KMS-11 (cell line): ENCODE measurements around the gene HNRNPCL1.
"Not testable (repeated sequence)": the region's sequence is repeated elsewhere in the genome, so short reads cannot be mapped to it uniquely, and the experiment has no call there.

ENCODE experiments used
- H2AFZ ChIP-seq: fragments of 200-600 bp; sonication (generic); 2 replicates; pipeline ENCODE4 v1.6.1; 2016; ENCODE audit warnings: antibody characterized with exemption, mixed run types, low read depth
- H3K27ac ChIP-seq: fragments of 200-600 bp; sonication (generic); 2 replicates; pipeline ENCODE4 v1.6.1; 2016; ENCODE audit warnings: mild to moderate bottlenecking, mixed run types
- H3K27me3 ChIP-seq: fragments of 200-600 bp; sonication (generic); 2 replicates; pipeline ENCODE4 v1.6.1; 2017; ENCODE audit warnings: mild to moderate bottlenecking, low read depth, mixed run types, moderate library complexity; ENCODE audit not compliant: insufficient read depth
- H3K36me3 ChIP-seq: fragments of 200-600 bp; sonication (generic); 2 replicates; pipeline ENCODE4 v1.6.1; 2017; ENCODE audit warnings: mild to moderate bottlenecking, mixed run types; ENCODE audit not compliant: insufficient read depth
- H3K4me1 ChIP-seq: fragments of 200-600 bp; sonication (generic); 2 replicates; pipeline ENCODE4 v1.6.1; 2016; ENCODE audit warnings: mild to moderate bottlenecking, low read depth, mixed run types; ENCODE audit not compliant: poor library complexity, severe bottlenecking
- H3K4me2 ChIP-seq: fragments of 200-600 bp; sonication (generic); 2 replicates; pipeline ENCODE4 v1.7.0; 2016; ENCODE audit warnings: mild to moderate bottlenecking, mixed run types
- H3K4me3 ChIP-seq: fragments of 200-600 bp; sonication (generic); IDR thresholded peaks from 2 replicates; pipeline ENCODE4 v1.6.1; 2017; ENCODE audit warnings: low read depth, low read length, mixed read lengths; ENCODE audit not compliant: insufficient read depth
- H3K79me2 ChIP-seq: fragments of 200-600 bp; sonication (generic); 2 replicates; pipeline ENCODE4 v1.6.1; 2016; ENCODE audit warnings: low read depth, mixed run types; ENCODE audit not compliant: insufficient read depth
- H3K9ac ChIP-seq: fragments of 200-600 bp; sonication (generic); 2 replicates; pipeline ENCODE4 v1.6.1; 2016; ENCODE audit warnings: mild to moderate bottlenecking, mixed run types
- H4K20me1 ChIP-seq: fragments of 200-600 bp; sonication (generic); 2 replicates; pipeline ENCODE4 v1.6.1; 2016; ENCODE audit warnings: mild to moderate bottlenecking, mixed run types; ENCODE audit not compliant: insufficient read depth
- TF ChIP-seq, protein P1 (sequence below): fragments of 200-600 bp; sonication (generic); conservative IDR thresholded peaks from 2 replicates; pipeline ENCODE4 v1.6.1; 2017; ENCODE audit warnings: low read depth, mild to moderate bottlenecking, antibody characterized with exemption, low read length, moderate library complexity, mixed read lengths

The HNRNPCL1 gene

DNA sequence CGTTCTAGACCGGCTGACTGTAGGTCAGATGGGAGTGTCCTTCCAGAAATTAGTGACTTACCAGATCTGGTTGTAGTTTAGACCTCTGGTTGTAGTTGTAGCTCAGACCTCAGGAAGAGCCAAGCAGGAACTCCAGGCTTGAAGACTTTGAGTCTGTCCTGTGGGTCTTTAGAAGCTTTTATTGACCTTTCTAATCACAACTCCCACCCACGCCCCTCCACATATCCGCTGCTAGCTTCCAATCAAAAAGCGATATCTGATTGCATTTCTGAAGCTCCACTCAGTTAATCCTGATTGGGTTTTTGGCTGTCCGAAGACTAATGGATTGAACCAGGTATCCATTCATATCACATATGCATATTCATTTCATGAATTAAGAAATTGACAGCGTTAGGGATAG lies at the start of gene HNRNPCL1:
Gene HNRNPCL1 (minus strand): TSS at position 101 of the 400 bp plus-strand sequence. CDS start 431 bp downstream, outside the sequence.
- not testable (repeated sequence) for H3K27ac ChIP-seq, H3K4me1 ChIP-seq, H3K36me3 ChIP-seq, H3K4me3 ChIP-seq, H3K27me3 ChIP-seq, H3K4me2 ChIP-seq, H2AFZ ChIP-seq, H3K79me2 ChIP-seq, H4K20me1 ChIP-seq, H3K9ac ChIP-seq

DNA sequence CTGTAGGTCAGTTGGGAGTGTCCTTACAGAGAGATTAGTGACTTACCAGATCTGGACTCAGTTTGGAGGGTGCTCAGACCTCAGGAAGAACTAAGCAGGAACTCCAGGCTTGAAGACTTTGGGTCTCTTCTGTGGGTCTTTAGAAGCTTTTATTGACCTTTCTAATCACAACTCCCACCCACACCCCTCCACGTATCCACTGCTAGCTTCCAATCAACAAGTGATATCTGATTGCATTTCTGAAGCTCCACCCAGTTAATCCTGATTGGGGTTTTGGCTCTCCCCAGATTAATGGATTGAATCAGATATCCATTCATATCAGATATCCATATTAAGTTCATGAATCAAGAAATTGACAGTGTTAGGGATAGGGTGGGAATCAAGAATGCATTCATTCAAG lies 49.6 kb upstream of the HNRNPCL1 start, which contains the start of gene PRAMEF10:
Gene PRAMEF10 (minus strand): TSS at position 101 of the 400 bp plus-strand sequence. CDS start 2,423 bp downstream, outside the sequence.
- H3K27me3 ChIP-seq, H3K9ac ChIP-seq, H3K4me2 ChIP-seq, H3K27ac ChIP-seq, H3K36me3 ChIP-seq, H2AFZ ChIP-seq, H3K79me2 ChIP-seq, H4K20me1 ChIP-seq, H3K4me1 ChIP-seq, H3K4me3 ChIP-seq: not testable (repeated sequence)

DNA sequence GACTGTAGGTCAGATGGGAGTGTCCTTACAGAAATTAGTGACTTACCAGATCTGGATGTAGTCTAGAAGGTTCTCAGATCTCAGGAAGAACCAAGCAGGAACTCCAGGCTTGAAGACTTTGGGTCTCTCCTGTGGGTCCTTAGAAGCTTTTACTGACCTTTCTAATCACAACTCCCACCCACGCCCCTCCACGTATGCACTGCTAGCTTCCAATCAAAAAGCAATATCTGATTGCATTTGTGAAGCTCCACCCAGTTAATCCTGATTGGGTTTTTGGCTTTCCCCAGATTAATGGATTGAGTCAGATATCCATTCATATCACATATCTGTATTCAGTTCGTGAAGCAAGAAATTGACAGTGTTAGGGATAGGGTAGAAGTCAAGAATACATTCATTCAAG lies 37.6 kb upstream of the HNRNPCL1 start, which contains the start of gene PRAMEF4:
Gene PRAMEF4 (minus strand): TSS at position 101 of the 400 bp plus-strand sequence. CDS start 2,807 bp downstream, outside the sequence.
- not testable (repeated sequence) for H3K79me2 ChIP-seq, H3K9ac ChIP-seq, H3K4me3 ChIP-seq, H3K27ac ChIP-seq, H3K27me3 ChIP-seq, H3K4me1 ChIP-seq, H2AFZ ChIP-seq, H4K20me1 ChIP-seq, H3K4me2 ChIP-seq, H3K36me3 ChIP-seq

DNA sequence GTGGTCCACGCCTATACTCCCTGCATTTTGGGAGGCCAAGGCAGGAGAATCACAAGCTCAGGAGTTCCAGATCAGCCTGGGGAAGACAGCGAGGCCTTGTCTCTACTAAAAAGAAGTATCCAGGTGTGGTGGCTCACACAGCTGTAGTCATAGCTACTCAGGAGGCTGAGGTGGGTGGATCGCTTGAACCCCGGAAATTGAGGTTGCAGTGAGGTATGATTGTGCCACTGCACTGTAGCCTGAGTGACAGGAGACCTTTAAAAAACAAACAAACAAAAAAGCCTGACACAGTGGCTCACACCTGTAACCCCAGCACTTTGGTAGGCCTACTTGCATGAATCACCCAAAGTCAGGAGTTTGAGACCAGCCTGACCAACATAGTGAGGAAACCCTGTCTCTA lies 29.9 kb upstream of the HNRNPCL1 start:
- not testable (repeated sequence) for H3K27ac ChIP-seq, H3K9ac ChIP-seq, H3K27me3 ChIP-seq, H2AFZ ChIP-seq, H3K4me1 ChIP-seq, H3K4me3 ChIP-seq, H3K79me2 ChIP-seq, H4K20me1 ChIP-seq, H3K4me2 ChIP-seq, H3K36me3 ChIP-seq

DNA sequence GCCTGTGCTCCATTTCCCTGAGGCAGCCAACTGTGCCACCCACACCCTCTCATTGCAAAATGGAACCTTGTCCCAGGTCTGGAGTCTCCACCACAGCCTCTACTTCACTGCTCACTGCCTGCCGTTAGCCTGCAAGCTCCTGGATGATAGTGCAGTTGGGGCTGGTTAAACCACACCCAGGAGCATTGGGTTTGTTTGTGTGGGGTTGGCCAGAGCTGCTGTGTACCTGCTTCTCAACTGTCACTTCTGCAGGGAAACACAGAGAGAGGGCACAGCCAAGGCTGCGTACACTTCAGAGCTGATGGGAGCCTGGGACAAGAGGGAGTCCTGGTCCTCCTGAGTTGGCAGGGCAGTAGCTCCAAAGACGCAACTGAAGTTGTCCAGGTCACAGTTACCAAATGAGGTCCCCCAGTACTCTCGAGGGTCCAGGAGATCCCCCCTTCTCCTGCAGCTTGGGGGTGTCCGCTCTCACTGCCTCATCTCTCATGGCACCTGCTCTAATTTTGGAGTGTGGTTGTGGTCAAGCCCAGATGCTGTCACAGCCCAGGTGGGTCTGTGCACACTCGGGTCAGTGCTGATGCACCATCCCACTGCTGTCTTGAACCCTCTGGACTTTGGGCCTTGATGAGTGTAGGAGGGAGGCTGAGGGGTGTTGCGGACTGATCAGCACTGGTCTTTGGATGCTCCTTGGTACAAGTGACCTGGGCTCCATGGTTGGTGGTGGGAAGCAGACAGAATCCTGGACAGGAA lies 14.8 kb upstream of the HNRNPCL1 start:
- not testable (repeated sequence) for H4K20me1 ChIP-seq, H3K4me1 ChIP-seq, H3K4me3 ChIP-seq, H3K4me2 ChIP-seq, H2AFZ ChIP-seq, H3K9ac ChIP-seq, H3K36me3 ChIP-seq, H3K27me3 ChIP-seq, H3K79me2 ChIP-seq, H3K27ac ChIP-seq

DNA sequence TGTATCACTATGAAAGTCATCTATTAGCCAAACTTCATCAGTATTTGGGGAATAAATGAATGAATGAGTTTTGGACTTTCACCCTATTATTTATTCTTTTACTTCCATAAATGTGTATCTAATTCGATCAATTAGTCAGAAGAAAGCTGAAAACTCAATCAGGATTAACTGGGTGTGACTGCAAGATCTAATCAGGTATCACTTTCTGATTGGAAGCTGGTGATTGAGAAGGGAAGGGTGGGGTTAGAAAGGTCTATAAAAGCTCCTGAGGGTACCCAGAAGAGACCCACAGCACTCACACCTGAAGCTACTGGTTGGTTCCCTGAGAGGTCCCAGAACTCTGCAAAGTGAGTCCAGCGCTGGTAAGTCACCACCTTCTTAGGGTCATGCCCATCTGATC lies 8.3 kb upstream of the HNRNPCL1 start, which contains the start of gene PRAMEF2:
Gene PRAMEF2 (plus strand): TSS at position 301 of the 400 bp plus-strand sequence. CDS start 1,924 bp downstream, outside the sequence.
- not testable (repeated sequence) for H4K20me1 ChIP-seq, H3K27me3 ChIP-seq, H2AFZ ChIP-seq, H3K27ac ChIP-seq, H3K4me1 ChIP-seq, H3K4me2 ChIP-seq, H3K36me3 ChIP-seq, H3K79me2 ChIP-seq, H3K9ac ChIP-seq, H3K4me3 ChIP-seq

DNA sequence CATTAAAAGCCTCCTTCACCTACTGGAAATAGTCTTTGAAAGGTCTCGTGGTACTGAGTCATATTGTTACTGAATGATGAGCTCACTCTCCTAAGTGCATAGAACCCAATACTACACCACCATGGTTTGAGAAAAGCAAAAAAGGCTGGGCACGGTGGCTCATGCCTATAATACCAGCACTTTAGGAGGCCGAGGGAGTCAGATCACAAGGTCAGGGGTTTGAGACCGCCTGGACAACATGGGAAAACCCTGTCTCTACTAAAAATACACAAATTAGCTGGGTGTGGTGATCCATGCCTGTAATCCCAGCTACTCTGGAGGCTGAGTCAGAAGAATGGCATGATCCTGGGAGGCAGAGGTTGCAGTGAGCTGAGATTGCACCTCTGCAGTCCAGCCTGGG lies 3.3 kb upstream of the HNRNPCL1 start:
- H4K20me1 ChIP-seq, result no peaks in the 10 kb centered on the region
- no peak overlapping the region for H3K27ac ChIP-seq
- H3K4me2 ChIP-seq, result no peak overlapping the region
- no peaks in the 10 kb centered on the region for H3K27me3 ChIP-seq
- H3K4me1 ChIP-seq, result no peaks in the 10 kb centered on the region
- no peak overlapping the region for H2AFZ ChIP-seq
- TF ChIP-seq, protein P1, sequence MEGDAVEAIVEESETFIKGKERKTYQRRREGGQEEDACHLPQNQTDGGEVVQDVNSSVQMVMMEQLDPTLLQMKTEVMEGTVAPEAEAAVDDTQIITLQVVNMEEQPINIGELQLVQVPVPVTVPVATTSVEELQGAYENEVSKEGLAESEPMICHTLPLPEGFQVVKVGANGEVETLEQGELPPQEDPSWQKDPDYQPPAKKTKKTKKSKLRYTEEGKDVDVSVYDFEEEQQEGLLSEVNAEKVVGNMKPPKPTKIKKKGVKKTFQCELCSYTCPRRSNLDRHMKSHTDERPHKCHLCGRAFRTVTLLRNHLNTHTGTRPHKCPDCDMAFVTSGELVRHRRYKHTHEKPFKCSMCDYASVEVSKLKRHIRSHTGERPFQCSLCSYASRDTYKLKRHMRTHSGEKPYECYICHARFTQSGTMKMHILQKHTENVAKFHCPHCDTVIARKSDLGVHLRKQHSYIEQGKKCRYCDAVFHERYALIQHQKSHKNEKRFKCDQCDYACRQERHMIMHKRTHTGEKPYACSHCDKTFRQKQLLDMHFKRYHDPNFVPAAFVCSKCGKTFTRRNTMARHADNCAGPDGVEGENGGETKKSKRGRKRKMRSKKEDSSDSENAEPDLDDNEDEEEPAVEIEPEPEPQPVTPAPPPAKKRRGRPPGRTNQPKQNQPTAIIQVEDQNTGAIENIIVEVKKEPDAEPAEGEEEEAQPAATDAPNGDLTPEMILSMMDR, result no peak
- H3K79me2 ChIP-seq, result no peaks in the 10 kb centered on the region
- no peak overlapping the region for H3K4me3 ChIP-seq
- no peaks in the 10 kb centered on the region for H3K36me3 ChIP-seq
- no peak overlapping the region for H3K9ac ChIP-seq

DNA sequence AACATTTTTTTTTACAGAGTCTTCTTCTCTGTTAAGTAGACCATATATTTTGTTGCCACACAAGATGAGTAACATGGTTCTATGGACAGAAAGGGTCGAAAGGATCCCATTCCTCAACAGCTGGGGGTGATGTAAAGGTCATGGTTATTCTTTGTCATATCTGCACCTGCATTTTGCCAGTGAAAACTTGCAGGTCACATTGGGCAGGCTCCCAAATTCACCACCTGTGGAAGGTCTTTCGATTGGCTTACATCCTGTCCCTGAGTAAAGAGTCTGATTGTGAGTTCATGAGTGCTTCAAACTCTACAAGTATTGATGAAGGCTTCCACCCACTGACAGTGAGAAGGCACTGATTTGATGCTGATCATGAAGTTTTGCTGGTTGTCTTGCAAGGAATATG lies 15.3 kb downstream of the HNRNPCL1 start:
- H3K36me3 ChIP-seq, H3K4me3 ChIP-seq, H3K27me3 ChIP-seq, H3K79me2 ChIP-seq, H3K4me1 ChIP-seq, H2AFZ ChIP-seq, H3K27ac ChIP-seq, H4K20me1 ChIP-seq, H3K4me2 ChIP-seq, H3K9ac ChIP-seq: not testable (repeated sequence)

DNA sequence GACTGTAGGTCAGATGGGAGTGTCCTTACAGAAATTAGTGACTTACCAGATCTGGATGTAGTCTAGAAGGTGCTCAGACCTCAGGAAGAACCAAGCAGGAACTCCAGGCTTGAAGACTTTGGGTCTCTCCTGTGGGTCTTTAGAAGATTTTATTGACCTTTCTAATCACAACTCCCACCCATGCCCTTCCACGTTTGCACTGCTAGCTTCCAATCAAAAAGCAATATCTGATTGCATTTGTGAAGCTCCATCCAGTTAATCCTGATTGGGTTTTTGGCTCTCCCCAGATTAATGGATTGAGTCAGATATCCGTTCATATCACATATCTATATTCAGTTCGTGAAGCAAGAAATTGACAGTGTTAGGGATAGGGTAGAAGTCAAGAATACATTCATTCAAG lies 17.2 kb downstream of the HNRNPCL1 start, which contains the start of gene PRAMEF11:
Gene PRAMEF11 (minus strand): TSS at position 101 of the 400 bp plus-strand sequence. CDS start 2,621 bp downstream, outside the sequence.
- H3K36me3 ChIP-seq, H3K4me1 ChIP-seq, H3K9ac ChIP-seq, H3K27me3 ChIP-seq, H3K4me3 ChIP-seq, H2AFZ ChIP-seq, H3K27ac ChIP-seq, H3K4me2 ChIP-seq, H3K79me2 ChIP-seq, H4K20me1 ChIP-seq: not testable (repeated sequence)
